Natural killer cell treated with Interleukin-12 subunit alpha and Interleukin-12 subunit beta and Interleukin-15 and Interleukin-18, amount 100 ng/mL, for 72 hours (primary cell): Measurements from ENCODE around the gene PXN. TPM values are rescaled to one million over a fixed set of nuclear protein-coding genes. Genes with fewer than 3 reads are reported as not detected.
A peak's percentile ranks its signal among the peaks of the same experiment; 100 is the strongest.
"Not testable (repeated sequence)": the region's sequence is repeated elsewhere in the genome, so short reads cannot be mapped to it uniquely, and the experiment has no call there.

Source experiments
- ATAC-seq, 2 donors: fragments of 150-1000 bp; cut with Tn5 transposase in 1 of 2; sonication (Bioruptor Pico), chemical (Tn5 transposase) in 1 of 2; 2 replicates each; pipeline ENCODE4 v1.10.0; 2021
- DNase-seq: peaks from one replicate; pipeline ENCODE4 v3.0.0; 2022; ENCODE audit warnings: low spot score
- H3K27ac Mint-ChIP-seq, 2 donors: 1 replicate in 1 of 2; 2 replicates in 1 of 2; pipeline ENCODE4 v1.8.0; 2022; ENCODE audit warnings: mixed read lengths in 2 of 2, mild to moderate bottlenecking in 1 of 2, moderate library complexity in 1 of 2
- H3K27me3 Mint-ChIP-seq, 2 donors: 1 replicate in 1 of 2; 2 replicates in 1 of 2; pipeline ENCODE4 v1.8.0; 2022; ENCODE audit warnings: mixed read lengths in 2 of 2
- H3K36me3 Mint-ChIP-seq: one replicate; pipeline ENCODE4 v1.8.0; 2022; ENCODE audit warnings: mixed read lengths
- H3K4me1 Mint-ChIP-seq, 2 donors: 1 replicate in 1 of 2; 2 replicates in 1 of 2; pipeline ENCODE4 v1.8.0; 2022; ENCODE audit warnings: low read depth in 2 of 2, mixed read lengths in 2 of 2, mild to moderate bottlenecking in 1 of 2
- H3K4me3 Mint-ChIP-seq: one replicate; pipeline ENCODE4 v1.8.0; 2022; ENCODE audit warnings: mixed read lengths
- H3K9me3 Mint-ChIP-seq: 2 replicates; pipeline ENCODE4 v1.8.0; 2022; ENCODE audit warnings: mixed read lengths
- total RNA-seq, 2 donors: library from RNA; stranded (reverse); gene quantifications; one replicate each; pipeline ENCODE4 v1.2.3, GENCODE V29; 2022

The PXN gene
- total RNA-seq, 2 donors from 2014 or later: 133 to 160 TPM

GRCh38 chr12:120240495-120240833, 25.1 kb downstream of the PXN start:
- Mint-ChIP-seq H3K27ac (peak overlapping the region in 1 of 2 donors; percentile 83), H3K36me3 (no peaks in the 10 kb centered on the region), H3K9me3 (no peaks in the 10 kb centered on the region), H3K4me3 (no peak overlapping the region), H3K4me1 (peaks cover 51 to 63% of the 10 kb centered on the region in 2 donors), H3K27me3 (no peaks in the 10 kb centered on the region)
- ATAC-seq: no peak
- no peak for DNase-seq

- Mint-ChIP-seq H3K36me3 (no peaks in the 10 kb centered on the region), H3K4me3 (no peak overlapping the region), H3K27ac (peak overlapping the region in 1 of 2 donors; percentile 21), H3K9me3 (no peaks in the 10 kb centered on the region), H3K4me1 (peaks cover 52 to 63% of the 10 kb centered on the region in 2 donors), H3K27me3 (no peaks in the 10 kb centered on the region)
- no peak for DNase-seq
- no peak for ATAC-seq
Measured at GRCh38 chr12:120239776-120240494, 25.6 kb downstream of the PXN start.

GRCh38 chr12:120238839-120239445, 26.6 kb downstream of the PXN start:
- Mint-ChIP-seq H3K36me3 (no peaks in the 10 kb centered on the region), H3K4me3 (no peak overlapping the region)

GRCh38 chr12:120238217-120238616, 27.3 kb downstream of the PXN start:
- Mint-ChIP-seq H3K9me3 (no peaks in the 10 kb centered on the region), H3K4me3 (no peak overlapping the region), H3K4me1 (peaks cover 57 to 70% of the 10 kb centered on the region in 2 donors), H3K27me3 (no peaks in the 10 kb centered on the region), H3K27ac (peak overlapping the region; percentile 58 to 84), H3K36me3 (no peaks in the 10 kb centered on the region)
- ATAC-seq: no peak
- DNase-seq: no peak

More at GRCh38 chr12:120238839-120239445, 26.6 kb downstream of the PXN start:
- Mint-ChIP-seq H3K4me1 (peaks cover 56 to 68% of the 10 kb centered on the region in 2 donors), H3K9me3 (no peaks in the 10 kb centered on the region), H3K27me3 (no peaks in the 10 kb centered on the region), H3K27ac (no peak overlapping the region)
- ATAC-seq (no peak), DNase-seq (no peak)

- peaks cover 58 to 72% of the 10 kb centered on the region in 2 donors for H3K4me1 Mint-ChIP-seq
- peak overlapping the region; percentile 25 for H3K4me3 Mint-ChIP-seq
- H3K36me3 Mint-ChIP-seq: no peaks in the 10 kb centered on the region
- ATAC-seq: no peak
- no peak for DNase-seq
- peak overlapping the region; percentile 58 to 84 for H3K27ac Mint-ChIP-seq
- H3K27me3 Mint-ChIP-seq: no peaks in the 10 kb centered on the region
- no peaks in the 10 kb centered on the region for H3K9me3 Mint-ChIP-seq
Measured at GRCh38 chr12:120237360-120238171, 28.0 kb downstream of the PXN start.

- not testable (repeated sequence) for H3K9me3 Mint-ChIP-seq, H3K36me3 Mint-ChIP-seq, H3K27me3 Mint-ChIP-seq, DNase-seq, H3K4me3 Mint-ChIP-seq, ATAC-seq
- H3K27ac Mint-ChIP-seq: peak overlapping the region; percentile 58 to 99
- peaks cover 63 to 74% of the 10 kb centered on the region in 2 donors for H3K4me1 Mint-ChIP-seq
Measured at GRCh38 chr12:120236809-120237208, 28.7 kb downstream of the PXN start.

GRCh38 chr12:120235369-120236323, 29.9 kb downstream of the PXN start:
- Mint-ChIP-seq H3K4me3 (peak overlapping the region; percentile 85), H3K36me3 (no peaks in the 10 kb centered on the region), H3K27me3 (no peaks in the 10 kb centered on the region), H3K4me1 (peaks cover 65 to 76% of the 10 kb centered on the region in 2 donors), H3K9me3 (no peaks in the 10 kb centered on the region), H3K27ac (peak overlapping the region; percentile 99)
- peak; percentile 76 for DNase-seq
- ATAC-seq: peak; percentile 54 to 78

GRCh38 chr12:120234643-120235368, 30.7 kb downstream of the PXN start:
- Mint-ChIP-seq H3K4me1 (peaks cover 68 to 71% of the 10 kb centered on the region in 2 donors), H3K4me3 (peak overlapping the region; percentile 90), H3K36me3 (no peaks in the 10 kb centered on the region), H3K27ac (peak overlapping the region; percentile 99), H3K27me3 (no peaks in the 10 kb centered on the region), H3K9me3 (no peaks in the 10 kb centered on the region)
- ATAC-seq: no peak
- no peak for DNase-seq

- H3K36me3 Mint-ChIP-seq: no peaks in the 10 kb centered on the region
- H3K4me3 Mint-ChIP-seq: peak overlapping the region; percentile 90
- peak; percentile 86 to 89 for ATAC-seq
- H3K27ac Mint-ChIP-seq: peak overlapping the region; percentile 99
- DNase-seq: peak; percentile 92
- no peaks in the 10 kb centered on the region for H3K9me3 Mint-ChIP-seq
- no peaks in the 10 kb centered on the region for H3K27me3 Mint-ChIP-seq
- peaks cover 80 to 92% of the 10 kb centered on the region in 2 donors for H3K4me1 Mint-ChIP-seq
Measured at GRCh38 chr12:120231316-120232011, 34.1 kb downstream of the PXN start.

GRCh38 chr12:120230974-120231315, 34.6 kb downstream of the PXN start:
- H3K4me1 Mint-ChIP-seq: peaks cover 81 to 95% of the 10 kb centered on the region in 2 donors
- peak overlapping the region; percentile 90 for H3K4me3 Mint-ChIP-seq
- DNase-seq: no peak
- no peak for ATAC-seq
- peak overlapping the region; percentile 99 for H3K27ac Mint-ChIP-seq
- H3K27me3 Mint-ChIP-seq: no peaks in the 10 kb centered on the region
- no peaks in the 10 kb centered on the region for H3K9me3 Mint-ChIP-seq
- no peaks in the 10 kb centered on the region for H3K36me3 Mint-ChIP-seq

- no peaks in the 10 kb centered on the region for H3K36me3 Mint-ChIP-seq
- peak overlapping the region; percentile 90 for H3K4me3 Mint-ChIP-seq
- H3K9me3 Mint-ChIP-seq: no peaks in the 10 kb centered on the region
- no peaks in the 10 kb centered on the region for H3K27me3 Mint-ChIP-seq
- H3K4me1 Mint-ChIP-seq: peaks cover 81 to 95% of the 10 kb centered on the region in 2 donors
- no peak for ATAC-seq
- no peak for DNase-seq
- H3K27ac Mint-ChIP-seq: peak overlapping the region; percentile 99
Measured at GRCh38 chr12:120230326-120230973, 35.1 kb downstream of the PXN start.
